Measurements from ENCODE around the gene SPTB.

SPTB gene

GRCh38 chr14:64885559-64885958 is 5.9 kb upstream of the SPTB start:
- no peak for DNase-seq (ENCODE audit: low read depth in 2 of 2)

- DNase-seq (ENCODE audit: low read depth in 2 of 2) = peak in 1 of 2 donors; percentile 41
These were observed 764 bp upstream of the SPTB start for GRCh38 chr14:64880221-64881121.

- DNase-seq (ENCODE audit: low read depth in 2 of 2) = no peak
These were observed 671 bp downstream of the SPTB start for GRCh38 chr14:64878837-64879634.

- no peak for DNase-seq (ENCODE audit: low read depth in 2 of 2)
These were observed 1.9 kb downstream of the SPTB start for GRCh38 chr14:64877846-64878245.

- no peak for DNase-seq (ENCODE audit: low read depth in 2 of 2)
These were observed 4.4 kb downstream of the SPTB start for GRCh38 chr14:64875350-64875749.

- DNase-seq (ENCODE audit: low read depth in 2 of 2) = no peak
These were observed 6.0 kb downstream of the SPTB start for GRCh38 chr14:64873506-64874219.

- DNase-seq (ENCODE audit: low read depth in 2 of 2) = no peak
These were observed 8.4 kb downstream of the SPTB start for GRCh38 chr14:64871344-64871743.

- DNase-seq (ENCODE audit: low read depth in 2 of 2) = no peak
These were observed 9.5 kb downstream of the SPTB start for GRCh38 chr14:64870160-64870559.

- DNase-seq (ENCODE audit: low read depth in 2 of 2) = no peak
These were observed 10.9 kb downstream of the SPTB start for GRCh38 chr14:64868841-64869240.

GRCh38 chr14:64868379-64868778 is 11.3 kb downstream of the SPTB start:
- no peak for DNase-seq (ENCODE audit: low read depth in 2 of 2)

GRCh38 chr14:64867182-64867581 is 12.5 kb downstream of the SPTB start:
- no peak for DNase-seq (ENCODE audit: low read depth in 2 of 2)

- no peak for DNase-seq (ENCODE audit: low read depth in 2 of 2)
These were observed 13.7 kb downstream of the SPTB start for GRCh38 chr14:64865992-64866391.

- no peak for DNase-seq (ENCODE audit: low read depth in 2 of 2)
These were observed 14.6 kb downstream of the SPTB start for GRCh38 chr14:64865109-64865508.

GRCh38 chr14:64864258-64864657 is 15.4 kb downstream of the SPTB start:
- no peak for DNase-seq (ENCODE audit: low read depth in 2 of 2)

GRCh38 chr14:64861916-64862315 is 17.8 kb downstream of the SPTB start:
- DNase-seq (ENCODE audit: low read depth in 2 of 2) = no peak

GRCh38 chr14:64860039-64860438 is 19.7 kb downstream of the SPTB start:
- no peak for DNase-seq (ENCODE audit: low read depth in 2 of 2)

- no peak for DNase-seq (ENCODE audit: low read depth in 2 of 2)
These were observed 21.5 kb downstream of the SPTB start for GRCh38 chr14:64857979-64858744.

- no peak for DNase-seq (ENCODE audit: low read depth in 2 of 2)
These were observed 22.9 kb downstream of the SPTB start for GRCh38 chr14:64856529-64857445.

GRCh38 chr14:64855721-64856528 is 23.8 kb downstream of the SPTB start:
- no peak for DNase-seq (ENCODE audit: low read depth in 2 of 2)
